Forelimb muscle (tissue), 1 donor: Measurements from ENCODE around the gene HBA2. TPM values are rescaled to one million over a fixed set of nuclear protein-coding genes. Genes with fewer than 3 reads are reported as not detected.
"Not testable (repeated sequence)": the region's sequence is repeated elsewhere in the genome, so short reads cannot be mapped to it uniquely, and the experiment has no call there.

Experiments used
- DNase-seq: peaks from one replicate; pipeline ENCODE4 v3.0.0-alpha.2; 2013; ENCODE audit warnings: low read depth
- polyA plus RNA-seq: library from polyadenylated mRNA; unstranded; fragments of 120-200 nt; gene quantifications from one replicate; pipeline ENCODE4 v1.2.1, GENCODE V29; 2013; ENCODE audit not compliant: insufficient read length

The HBA2 gene
- polyA plus RNA-seq = 3,429 TPM

DNA sequence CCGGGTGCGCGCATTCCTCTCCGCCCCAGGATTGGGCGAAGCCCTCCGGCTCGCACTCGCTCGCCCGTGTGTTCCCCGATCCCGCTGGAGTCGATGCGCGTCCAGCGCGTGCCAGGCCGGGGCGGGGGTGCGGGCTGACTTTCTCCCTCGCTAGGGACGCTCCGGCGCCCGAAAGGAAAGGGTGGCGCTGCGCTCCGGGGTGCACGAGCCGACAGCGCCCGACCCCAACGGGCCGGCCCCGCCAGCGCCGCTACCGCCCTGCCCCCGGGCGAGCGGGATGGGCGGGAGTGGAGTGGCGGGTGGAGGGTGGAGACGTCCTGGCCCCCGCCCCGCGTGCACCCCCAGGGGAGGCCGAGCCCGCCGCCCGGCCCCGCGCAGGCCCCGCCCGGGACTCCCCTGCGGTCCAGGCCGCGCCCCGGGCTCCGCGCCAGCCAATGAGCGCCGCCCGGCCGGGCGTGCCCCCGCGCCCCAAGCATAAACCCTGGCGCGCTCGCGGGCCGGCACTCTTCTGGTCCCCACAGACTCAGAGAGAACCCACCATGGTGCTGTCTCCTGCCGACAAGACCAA, at the start of gene HBA2:
HBA2 (plus strand) TSS at position 503 of the 568 bp plus-strand sequence; CDS start at position 540, 37 bp downstream.
- not testable (repeated sequence) for DNase-seq

DNA sequence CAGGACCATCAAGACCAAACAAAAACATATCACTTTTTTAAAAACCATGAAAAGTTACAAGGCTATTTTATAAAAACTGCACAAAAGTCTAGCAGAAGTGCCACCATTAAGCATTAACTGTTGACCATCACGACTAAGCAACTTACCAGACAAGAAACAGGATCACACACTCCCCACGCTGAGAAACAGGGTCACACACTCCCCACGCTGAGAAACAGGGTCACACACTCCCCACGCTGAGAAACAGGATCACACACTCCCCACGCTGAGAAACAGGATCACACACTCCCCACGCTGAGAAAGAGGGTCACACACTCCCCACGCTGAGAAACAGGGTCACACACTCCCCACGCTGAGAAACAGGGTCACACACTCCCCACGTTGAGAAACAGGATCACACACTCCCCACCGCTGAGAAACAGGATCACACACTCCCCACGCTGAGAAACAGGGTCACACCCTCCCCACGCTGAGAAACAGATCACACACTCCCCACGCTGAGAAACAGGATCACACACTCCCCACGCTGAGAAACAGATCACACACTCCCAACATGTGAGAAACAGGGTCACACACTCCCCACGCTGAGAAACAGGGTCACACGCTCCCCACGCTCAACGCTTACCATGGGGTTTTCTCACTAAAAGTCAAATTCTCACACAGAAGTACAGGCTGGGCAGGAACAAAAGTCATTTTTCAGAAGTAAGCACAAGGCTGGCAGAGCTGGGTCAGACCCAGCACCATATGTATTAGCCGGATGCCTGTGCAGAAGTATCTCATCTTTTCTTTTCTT, 48.9 kb upstream of the HBA2 start:
- not testable (repeated sequence) for DNase-seq

GRCh38 chr16:125011-125410, 47.7 kb upstream of the HBA2 start:
- peak; percentile 17 for DNase-seq

- DNase-seq = no peak
These were observed 43.6 kb upstream of the HBA2 start for GRCh38 chr16:129075-129474.

GRCh38 chr16:130533-131173, 42.0 kb upstream of the HBA2 start:
- DNase-seq = no peak

DNA sequence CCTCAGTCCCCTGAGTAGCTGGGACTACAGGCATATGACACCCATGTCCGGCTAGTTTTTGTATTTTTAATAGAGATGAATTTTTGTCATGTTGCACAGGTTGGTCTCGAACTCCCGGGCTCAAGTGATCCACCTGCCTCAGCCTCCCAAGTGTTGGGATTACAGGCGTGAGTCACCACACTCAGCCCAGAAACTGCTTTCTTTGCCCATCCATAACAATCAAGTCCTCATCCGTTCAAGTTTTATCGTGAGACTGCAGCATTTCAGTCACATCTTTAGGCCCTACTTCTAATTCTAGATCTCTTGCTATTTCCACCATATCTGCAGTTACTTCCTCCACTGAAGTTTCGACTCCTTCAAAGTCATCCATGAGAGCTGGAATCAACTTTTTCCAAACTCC, 40.6 kb upstream of the HBA2 start:
- DNase-seq = no peak

GRCh38 chr16:133716-134115, 39.0 kb upstream of the HBA2 start:
- no peak for DNase-seq

- no peak for DNase-seq
These were observed 34.6 kb upstream of the HBA2 start for GRCh38 chr16:138049-138417.

DNA sequence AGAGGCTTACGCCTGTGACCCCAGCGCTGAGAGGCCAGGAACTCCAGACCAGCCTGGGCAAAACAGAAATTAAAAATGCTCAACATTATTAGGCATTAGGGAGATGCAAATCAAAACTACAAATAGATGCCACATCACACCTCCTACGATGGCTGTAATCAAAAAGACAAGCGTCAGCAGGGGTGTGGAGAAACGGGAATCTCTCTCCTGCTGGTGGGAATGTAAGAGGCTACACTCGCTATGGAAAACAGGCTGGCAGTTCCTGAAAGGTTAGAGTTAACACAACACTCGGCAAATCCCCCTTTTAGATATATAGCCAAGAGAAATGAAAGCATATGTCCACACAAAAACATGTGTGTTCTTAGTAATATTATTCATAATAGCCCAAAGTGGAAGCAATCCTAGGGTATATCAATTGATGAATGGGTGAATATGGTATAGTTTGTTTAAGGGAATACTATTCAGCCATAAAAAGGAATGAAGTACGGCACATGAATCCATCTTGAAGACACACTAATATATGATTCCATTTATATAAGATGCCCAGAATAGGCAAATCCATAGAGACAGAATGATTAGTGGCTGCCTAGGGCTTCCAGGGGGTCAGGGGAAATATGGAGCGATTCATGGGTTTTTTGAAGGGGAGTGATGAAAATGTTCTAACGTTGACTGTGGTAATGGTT, 32.4 kb upstream of the HBA2 start:
- DNase-seq = no peak

GRCh38 chr16:142405-142967, 30.2 kb upstream of the HBA2 start:
- DNase-seq = no peak

GRCh38 chr16:143047-143446, 29.6 kb upstream of the HBA2 start:
- no peak for DNase-seq

DNA sequence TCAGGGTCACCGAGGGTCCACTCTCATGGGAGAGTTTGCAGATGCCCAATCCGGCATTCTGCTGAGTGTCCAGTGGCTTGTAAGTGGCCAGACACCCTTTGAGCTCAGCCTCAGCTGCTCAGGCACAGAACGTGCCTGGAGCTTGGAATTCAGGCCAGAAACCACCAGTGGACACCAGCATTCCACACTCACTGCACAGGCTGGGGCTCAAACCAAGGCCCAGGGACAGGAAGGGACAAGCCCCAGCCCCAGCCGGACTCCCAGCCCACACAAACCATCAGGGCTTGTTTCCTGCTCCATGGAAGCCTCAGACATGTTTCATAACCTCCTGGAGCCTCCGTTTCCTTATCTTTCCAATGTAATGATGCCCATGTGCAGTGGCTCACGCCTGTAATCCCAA, 29.2 kb upstream of the HBA2 start:
- no peak for DNase-seq

GRCh38 chr16:144797-145252, 27.9 kb upstream of the HBA2 start:
- no peak for DNase-seq

- DNase-seq = no peak
These were observed 26.0 kb upstream of the HBA2 start for GRCh38 chr16:146646-147045.

- no peak for DNase-seq
These were observed 23.5 kb upstream of the HBA2 start for GRCh38 chr16:149024-149660.

- DNase-seq = no peak
These were observed 20.2 kb upstream of the HBA2 start, which contains the start of gene HBZ for GRCh38 chr16:152141-153128. Gene HBZ, plus strand, starts transcription at chr16:152644. Its CDS starts 266 bp downstream, at chr16:152910.

- not testable (repeated sequence) for DNase-seq
These were observed 19.6 kb upstream of the HBA2 start for GRCh38 chr16:153129-153521.

GRCh38 chr16:153550-154216, 19.0 kb upstream of the HBA2 start:
- DNase-seq = not testable (repeated sequence)

DNA sequence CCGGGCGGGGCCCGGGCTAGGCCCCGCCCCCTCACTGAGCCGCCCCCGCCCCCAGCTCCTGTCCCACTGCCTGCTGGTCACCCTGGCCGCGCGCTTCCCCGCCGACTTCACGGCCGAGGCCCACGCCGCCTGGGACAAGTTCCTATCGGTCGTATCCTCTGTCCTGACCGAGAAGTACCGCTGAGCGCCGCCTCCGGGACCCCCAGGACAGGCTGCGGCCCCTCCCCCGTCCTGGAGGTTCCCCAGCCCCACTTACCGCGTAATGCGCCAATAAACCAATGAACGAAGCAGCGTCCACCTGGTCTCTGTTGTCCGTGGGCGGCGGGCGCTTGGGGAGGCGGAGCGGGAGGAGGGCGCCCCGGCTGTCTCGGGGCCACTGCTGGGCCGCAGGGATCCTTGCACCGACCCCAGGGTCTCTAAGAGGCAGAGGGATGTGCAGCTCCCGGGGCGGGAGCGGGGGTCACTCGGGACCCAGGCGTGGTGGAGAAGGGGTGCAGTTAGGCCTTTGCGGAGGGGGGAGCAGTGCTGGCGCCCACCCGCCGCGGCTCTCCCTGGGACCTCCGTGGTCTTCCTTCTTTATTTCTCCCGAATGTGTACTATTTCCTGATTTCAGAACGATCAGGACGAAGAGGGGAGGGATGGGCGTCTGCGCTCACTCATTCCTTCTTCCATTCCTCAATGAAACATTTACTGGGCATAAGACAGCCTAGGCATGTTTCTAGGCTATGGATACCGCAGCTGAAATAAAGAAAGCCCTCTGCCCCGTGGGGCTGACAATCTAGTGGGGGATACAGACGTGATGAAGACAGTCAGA, 18.3 kb upstream of the HBA2 start:
- DNase-seq = no peak
